K562 (cell line): ENCODE results near the gene PRICKLE3. TPM values are rescaled to one million over a fixed set of nuclear protein-coding genes. Genes with fewer than 3 reads are reported as not detected.
"Not testable (repeated sequence)": the region's sequence is repeated elsewhere in the genome, so short reads cannot be mapped to it uniquely, and the experiment has no call there.

Experiments
- ATF1 ChIP-seq, 2 experiments: fragments of 450-650 bp in 1 of 2; IDR thresholded peaks; 2 replicates each; pipeline ENCODE4 v1.6.1; 2016; ENCODE audit warnings: missing compliant biosample characterization in 1 of 2, missing genetic modification characterization in 1 of 2
- CREB3 ChIP-seq: fragments of 450-650 bp; conservative IDR thresholded peaks from 2 replicates; pipeline ENCODE4 v1.6.1; 2016; ENCODE audit warnings: missing genetic modification characterization, low read depth, mild to moderate bottlenecking, missing compliant biosample characterization, moderate library complexity
- CUX1 ChIP-seq: fragments of 200-800 bp; sonication (Bioruptor generic); IDR thresholded peaks from 2 replicates; pipeline ENCODE4 v1.6.1; 2016; ENCODE audit warnings: missing genetic modification characterization, missing compliant biosample characterization
- GATAD2B ChIP-seq: fragments of 450-650 bp; IDR thresholded peaks from 2 replicates; pipeline ENCODE4 v1.6.1; 2017; ENCODE audit warnings: mild to moderate bottlenecking, borderline replicate concordance
- NFE2 ChIP-seq: IDR thresholded peaks from 2 replicates; pipeline ENCODE4 v1.6.1; 2014; ENCODE audit warnings: antibody characterized with exemption, low read depth
- POLR2AphosphoS5 ChIP-seq: IDR thresholded peaks from 2 replicates; pipeline ENCODE4 v1.6.1; 2011; ENCODE audit warnings: mild to moderate bottlenecking, low read depth, low read length, moderate library complexity; ENCODE audit not compliant: control insufficient read depth, insufficient read depth
- RUNX1 ChIP-seq: sonication (generic); IDR thresholded peaks from 2 replicates; pipeline ENCODE4 v1.6.1; 2016; ENCODE audit warnings: antibody characterized with exemption, low read depth
- SMAD1 ChIP-seq: fragments of 150-350 bp; IDR thresholded peaks from 2 replicates; pipeline ENCODE4 v1.6.1; 2014; ENCODE audit warnings: low read length, low read depth; ENCODE audit not compliant: partially characterized antibody
- SMARCE1 ChIP-seq: fragments of 450-650 bp; IDR thresholded peaks from 2 replicates; pipeline ENCODE4 v1.7.1; 2016; ENCODE audit warnings: mild to moderate bottlenecking
- STAT5A ChIP-seq: IDR thresholded peaks from 2 replicates; pipeline ENCODE4 v1.6.1; 2012; ENCODE audit warnings: low read length, inconsistent platforms, borderline replicate concordance
- TAF9B ChIP-seq: fragments of 450-650 bp; IDR thresholded peaks from 2 replicates; pipeline ENCODE4 v1.6.1; 2018; ENCODE audit warnings: mild to moderate bottlenecking; ENCODE audit not compliant: partially characterized antibody
- TBP ChIP-seq: optimal IDR thresholded peaks from 2 replicates; pipeline ENCODE3; 2011; ENCODE audit warnings: low read depth, low read length, improper control_type of control experiment
- YY1 ChIP-seq, 3 experiments: IDR thresholded peaks; 2 replicates each; pipeline ENCODE4 v1.6.1; 2011; ENCODE audit warnings: low read length in 2 of 3, mild to moderate bottlenecking in 2 of 3, moderate library complexity in 2 of 3, borderline replicate concordance in 1 of 3, control low read depth in 1 of 3, low read depth in 1 of 3; ENCODE audit not compliant: insufficient read depth in 3 of 3, insufficient replicate concordance in 2 of 3, control insufficient read depth in 1 of 3, insufficient read length in 1 of 3; ENCODE audit errors: extremely low read depth in 1 of 3
- ZBTB7A ChIP-seq: IDR thresholded peaks from 2 replicates; pipeline ENCODE4 v1.6.1; 2011; ENCODE audit warnings: low read depth, mild to moderate bottlenecking, low read length, moderate library complexity, borderline replicate concordance; ENCODE audit not compliant: control insufficient read depth
- polyA plus RNA-seq, 8 experiments: library from polyadenylated mRNA; depleted of rRNA in 4 of 8; stranded (reverse) in 5 of 8; unstranded in 3 of 8; fragments of >200 nt; fragmentation: Nextera tagmentation in 2 of 8; fragmentation: Illumina TruSeq in 1 of 8; extraction: Ambion mirVana in 2 of 8; extraction: Trizol in 1 of 8; gene quantifications; 2 replicates each; pipeline versions ENCODE4 v1.2.1 to v1.2.3, GENCODE V29; 2011 to 2014; ENCODE audit warnings: inconsistent platforms in 1 of 8, missing spikeins in 1 of 8
- total RNA-seq, 7 experiments: library from RNA; depleted of rRNA in 6 of 7; stranded (reverse); fragments of >200 nt in 6 of 7; fragmentation: Illumina TruSeq in 2 of 7; extraction: Trizol in 2 of 7; gene quantifications; 2 replicates each; pipeline versions ENCODE4 v1.2.1 to v1.2.3, GENCODE V29; 2011 to 2021; ENCODE audit warnings: low replicate concordance in 1 of 7
- TF ChIP-seq, protein P1 (sequence below), 3 experiments: fragments of 200-800 bp in 1 of 3; fragments of 250-450 bp in 1 of 3; fragments of 450-650 bp in 1 of 3; sonication (Bioruptor Pico) in 1 of 3; sonication (Bioruptor generic) in 1 of 3; formaldehyde crosslinking in 1 of 3; IDR thresholded peaks; 2 replicates each; pipeline versions ENCODE4 v1.6.1 to v1.8.0; 2016 to 2022; ENCODE audit warnings: mild to moderate bottlenecking in 2 of 3, missing genetic modification characterization in 2 of 3, missing compliant biosample characterization in 1 of 3, moderate library complexity in 1 of 3

Gene PRICKLE3
- total and polyA plus RNA-seq, 9 of the 15 experiments (the other 6 are each of a cell fraction or from before 2014, with no cell fraction given) = 1.1 to 44.3 (median 14.0) TPM

DNA sequence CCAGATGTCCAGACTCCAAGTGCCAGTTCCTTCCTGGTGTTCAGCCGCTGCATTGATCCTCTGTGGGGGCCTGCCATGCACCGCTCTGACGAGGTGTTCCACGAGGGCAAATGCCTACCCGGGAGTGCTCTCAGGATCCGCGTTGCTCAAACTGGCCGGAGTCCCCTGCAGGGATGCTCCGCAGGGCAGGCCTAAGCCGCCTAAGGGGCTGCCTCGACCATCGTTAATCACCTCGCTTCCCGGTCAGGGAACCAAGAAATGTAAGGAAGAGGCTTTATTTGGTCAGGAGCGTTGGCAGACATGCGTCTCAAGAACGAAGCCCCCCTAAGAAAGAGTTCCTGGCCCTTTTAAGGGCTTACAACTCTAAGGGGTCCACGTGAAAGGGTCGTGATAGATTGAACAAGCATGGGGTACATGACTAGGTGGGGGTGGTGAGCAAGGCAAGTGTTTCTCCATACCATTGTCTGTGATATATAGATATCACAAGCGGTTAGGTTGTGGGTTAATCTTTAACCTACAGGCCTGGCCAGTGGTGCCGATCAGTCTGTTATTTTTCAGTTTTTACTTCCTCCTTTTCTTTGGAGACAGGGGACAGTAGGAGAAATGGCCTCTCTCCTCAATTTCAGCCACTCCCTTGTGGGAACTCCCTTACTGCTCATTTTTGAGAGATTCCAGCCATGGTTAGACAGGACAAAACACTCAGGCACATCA lies 37.6 kb downstream of the PRICKLE3 start (continued):
- TF ChIP-seq, protein P1, sequence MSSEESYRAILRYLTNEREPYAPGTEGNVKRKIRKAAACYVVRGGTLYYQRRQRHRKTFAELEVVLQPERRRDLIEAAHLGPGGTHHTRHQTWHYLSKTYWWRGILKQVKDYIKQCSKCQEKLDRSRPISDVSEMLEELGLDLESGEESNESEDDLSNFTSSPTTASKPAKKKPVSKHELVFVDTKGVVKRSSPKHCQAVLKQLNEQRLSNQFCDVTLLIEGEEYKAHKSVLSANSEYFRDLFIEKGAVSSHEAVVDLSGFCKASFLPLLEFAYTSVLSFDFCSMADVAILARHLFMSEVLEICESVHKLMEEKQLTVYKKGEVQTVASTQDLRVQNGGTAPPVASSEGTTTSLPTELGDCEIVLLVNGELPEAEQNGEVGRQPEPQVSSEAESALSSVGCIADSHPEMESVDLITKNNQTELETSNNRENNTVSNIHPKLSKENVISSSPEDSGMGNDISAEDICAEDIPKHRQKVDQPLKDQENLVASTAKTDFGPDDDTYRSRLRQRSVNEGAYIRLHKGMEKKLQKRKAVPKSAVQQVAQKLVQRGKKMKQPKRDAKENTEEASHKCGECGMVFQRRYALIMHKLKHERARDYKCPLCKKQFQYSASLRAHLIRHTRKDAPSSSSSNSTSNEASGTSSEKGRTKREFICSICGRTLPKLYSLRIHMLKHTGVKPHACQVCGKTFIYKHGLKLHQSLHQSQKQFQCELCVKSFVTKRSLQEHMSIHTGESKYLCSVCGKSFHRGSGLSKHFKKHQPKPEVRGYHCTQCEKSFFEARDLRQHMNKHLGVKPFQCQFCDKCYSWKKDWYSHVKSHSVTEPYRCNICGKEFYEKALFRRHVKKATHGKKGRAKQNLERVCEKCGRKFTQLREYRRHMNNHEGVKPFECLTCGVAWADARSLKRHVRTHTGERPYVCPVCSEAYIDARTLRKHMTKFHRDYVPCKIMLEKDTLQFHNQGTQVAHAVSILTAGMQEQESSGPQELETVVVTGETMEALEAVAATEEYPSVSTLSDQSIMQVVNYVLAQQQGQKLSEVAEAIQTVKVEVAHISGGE (CRISPR knock-in tag; IDR thresholded peaks at IDR 0.05) = peak in 1 of 3 experiments; percentile 32; a peak in 1 of 6 replicates
- TF ChIP-seq STAT5A = peak; percentile 71; the same call in 1 of the 2 replicates
- TF ChIP-seq ZBTB7A = peak; percentile 47; the same call in 1 of the 2 replicates
- 0 out of 2 replicates have a peak, but pooled peaks have one; percentile 11 for TF ChIP-seq CUX1 (CRISPR knock-in tag)
- peak; percentile 87 for TF ChIP-seq SMARCE1
- TF ChIP-seq SMAD1 = peak; percentile 40
- peak; percentile 60; the same call in 1 of the 2 replicates for TF ChIP-seq RUNX1
- TF ChIP-seq YY1 (IDR thresholded peaks at IDR 0.05; ENCODE audit: borderline replicate concordance in 1 of 3, control insufficient read depth in 1 of 3, extremely low read depth in 1 of 3, insufficient read depth in 3 of 3, insufficient read length in 1 of 3, insufficient replicate concordance in 2 of 3, low read depth in 1 of 3, low read length in 2 of 3) = peak in 1 of 3 experiments; percentile 64
- peak; percentile 78; the same call in 1 of the 2 replicates for TF ChIP-seq CREB3 (tag)
- TF ChIP-seq GATAD2B = 0 out of 2 replicates have a peak, but pooled peaks have one; percentile 35
- peak; percentile 85 for TF ChIP-seq POLR2AphosphoS5
- TF ChIP-seq NFE2 = 0 out of 2 replicates have a peak, but pooled peaks have one; percentile 8
- peak; percentile 45 for TF ChIP-seq TAF9B
- peak; percentile 50 for TF ChIP-seq TBP
- TF ChIP-seq ATF1 (CRISPR knock-in tag; IDR thresholded peaks at IDR 0.05) = not testable (repeated sequence)
- TF ChIP-seq ATF1 (tag; IDR thresholded peaks at IDR 0.05) = peak; percentile 26; the same call in 1 of the 2 replicates
